Upper lobe of left lung (tissue), 4 donors: ENCODE data around the gene ADCK2.

Source experiments
- EP300 ChIP-seq, 4 donors: sonication (generic); formaldehyde crosslinking; IDR thresholded peaks; one replicate each; pipeline ENCODE4 v1.5.1; 2017; ENCODE audit warnings: antibody characterized with exemption in 4 of 4, control low read depth in 2 of 4
- POLR2A ChIP-seq, 4 donors: fragments of 450-650 bp; IDR thresholded peaks; one replicate each; pipeline ENCODE4 v1.5.1; 2016 to 2017; ENCODE audit warnings: antibody characterized with exemption in 4 of 4, mild to moderate bottlenecking in 2 of 4
- POLR2AphosphoS5 ChIP-seq, 2 donors: sonication (generic); formaldehyde crosslinking; IDR thresholded peaks; one replicate each; pipeline ENCODE4 v1.5.1; 2017; ENCODE audit warnings: antibody characterized with exemption in 2 of 2
- TF ChIP-seq, protein P1 (sequence below), 6 experiments: fragments of 450-650 bp in 4 of 6; fragments of 200-600 bp in 2 of 6; sonication (generic) in 2 of 6; IDR thresholded peaks; one replicate each; pipeline ENCODE4 v1.5.1; 2016 to 2019; ENCODE audit warnings: antibody characterized with exemption in 6 of 6

DNA sequence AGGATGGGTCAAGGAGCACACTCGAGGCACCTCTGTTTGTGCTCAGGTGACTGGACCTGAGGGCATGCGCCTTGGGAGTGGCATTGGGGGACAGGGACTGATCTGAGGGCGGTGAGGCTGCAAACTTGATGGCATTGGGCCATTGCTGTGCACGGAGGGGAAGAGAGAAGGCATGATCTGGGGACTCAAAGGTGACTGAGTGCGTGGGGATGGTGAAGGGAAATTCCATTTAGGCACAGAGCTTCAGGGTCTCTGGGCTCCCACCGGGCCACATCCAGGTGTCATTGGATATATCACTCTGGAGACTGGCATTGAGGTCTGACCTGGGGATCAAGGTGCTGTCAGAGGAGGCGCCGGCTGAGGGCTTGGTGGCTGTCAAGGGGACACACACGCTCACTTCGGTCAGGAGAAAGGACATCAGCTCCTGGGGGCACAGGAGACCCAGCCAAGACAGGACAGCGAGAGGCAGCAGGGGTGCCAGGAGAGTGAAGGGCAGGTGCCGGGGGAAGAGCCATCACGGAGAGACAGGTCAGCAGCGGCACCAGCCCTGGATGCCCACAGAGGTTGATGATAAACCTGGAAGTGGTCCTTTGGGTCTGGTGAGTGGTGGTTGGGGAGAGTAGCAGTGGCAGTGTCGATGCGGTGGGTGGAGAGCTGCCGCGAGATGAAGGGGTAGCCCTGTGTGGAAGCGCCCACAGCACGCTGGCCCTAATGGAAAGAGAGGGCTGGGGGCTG, 5.5 kb downstream of the ADCK2 start:
- TF ChIP-seq, protein P1, sequence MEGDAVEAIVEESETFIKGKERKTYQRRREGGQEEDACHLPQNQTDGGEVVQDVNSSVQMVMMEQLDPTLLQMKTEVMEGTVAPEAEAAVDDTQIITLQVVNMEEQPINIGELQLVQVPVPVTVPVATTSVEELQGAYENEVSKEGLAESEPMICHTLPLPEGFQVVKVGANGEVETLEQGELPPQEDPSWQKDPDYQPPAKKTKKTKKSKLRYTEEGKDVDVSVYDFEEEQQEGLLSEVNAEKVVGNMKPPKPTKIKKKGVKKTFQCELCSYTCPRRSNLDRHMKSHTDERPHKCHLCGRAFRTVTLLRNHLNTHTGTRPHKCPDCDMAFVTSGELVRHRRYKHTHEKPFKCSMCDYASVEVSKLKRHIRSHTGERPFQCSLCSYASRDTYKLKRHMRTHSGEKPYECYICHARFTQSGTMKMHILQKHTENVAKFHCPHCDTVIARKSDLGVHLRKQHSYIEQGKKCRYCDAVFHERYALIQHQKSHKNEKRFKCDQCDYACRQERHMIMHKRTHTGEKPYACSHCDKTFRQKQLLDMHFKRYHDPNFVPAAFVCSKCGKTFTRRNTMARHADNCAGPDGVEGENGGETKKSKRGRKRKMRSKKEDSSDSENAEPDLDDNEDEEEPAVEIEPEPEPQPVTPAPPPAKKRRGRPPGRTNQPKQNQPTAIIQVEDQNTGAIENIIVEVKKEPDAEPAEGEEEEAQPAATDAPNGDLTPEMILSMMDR (IDR thresholded peaks at IDR 0.05): no peak
- no peak for TF ChIP-seq POLR2A (IDR thresholded peaks at IDR 0.05)
- TF ChIP-seq POLR2AphosphoS5 (IDR thresholded peaks at IDR 0.05): no peak
- no peak for TF ChIP-seq EP300 (IDR thresholded peaks at IDR 0.05)
